HepG2 (cell line): Measurements from ENCODE around the gene CD302. TPM values are rescaled to one million over a fixed set of nuclear protein-coding genes. Genes with fewer than 3 reads are reported as not detected.

ENCODE experiments used
- ATAC-seq: fragments of 200-7000 bp; cut with Tn5 transposase; 3 replicates; pipeline ENCODE4 v1.9.1; 2020; ENCODE audit warnings: mild to moderate bottlenecking, moderate library complexity
- BruUV-seq: library from RNA; stranded (reverse); fragments of 400-500 nt; replicated peaks from 2 replicates; lab custom pipeline; 2021; lab: Mats Ljungman, UMichigan
- CTCF ChIA-PET: fragments of 300-600 bp; formaldehyde crosslinking; extraction: SDS; loops from one replicate; lab custom pipeline; 2021; ENCODE audit warnings: low total read pairs, inconsistent platforms, low intra/inter-chr PET ratio; lab: Yijun Ruan, JAX
- POLR2A ChIA-PET: fragments of 350-600 bp; sonication (Branson Sonifier 250); formaldehyde crosslinking; loops from one replicate; lab custom pipeline; 2020; ENCODE audit warnings: antibody characterized with exemption, inconsistent platforms; lab: Yijun Ruan, JAX
- DNase-seq: peaks from one replicate; pipeline ENCODE4 v3.0.0-alpha.2; 2015; ENCODE audit warnings: low spot score
- FAIRE-seq: peaks from 3 replicates; lab custom pipeline; 2011; peaks lifted over from hg19 to GRCh38; lab: Jason Lieb, UNC
- H2AFZ ChIP-seq: one replicate; pipeline ENCODE4 v1.6.1; 2011; ENCODE audit warnings: low read length, inconsistent platforms
- H3K27ac ChIP-seq: fragments of 300-600 bp; 3 replicates; pipeline ENCODE4 v1.8.0; 2011; ENCODE audit warnings: mixed run types, mild to moderate bottlenecking, mixed read lengths, low read length, inconsistent platforms; ENCODE audit not compliant: insufficient read depth; ENCODE audit errors: extremely low read length
- H3K27me3 ChIP-seq, 2 experiments: fragments of 200-600 bp in 1 of 2; 2 replicates in 1 of 2; 3 replicates in 1 of 2; pipeline versions ENCODE4 v1.6.0 to v1.8.0; 2011; ENCODE audit warnings: low read length in 2 of 2, mild to moderate bottlenecking in 2 of 2, moderate library complexity in 2 of 2, inconsistent platforms in 1 of 2; ENCODE audit not compliant: insufficient read depth in 2 of 2, control insufficient read depth in 1 of 2
- H3K36me3 ChIP-seq, 2 experiments: fragments of 200-600 bp in 1 of 2; replicated peaks in 1 of 2; 2 replicates in 1 of 2; 3 replicates in 1 of 2; pipeline versions ENCODE4 v1.5.1 to v1.8.0; 2011; ENCODE audit warnings: low read length in 2 of 2, inconsistent platforms in 1 of 2; ENCODE audit not compliant: insufficient read depth in 2 of 2, control insufficient read depth in 1 of 2
- H3K4me1 ChIP-seq: 2 replicates; pipeline ENCODE4 v1.5.1; 2012; ENCODE audit warnings: low read length, inconsistent platforms; ENCODE audit not compliant: insufficient read depth
- H3K4me2 ChIP-seq: 2 replicates; pipeline ENCODE4 v1.6.0; 2011; ENCODE audit warnings: low read depth, low read length, inconsistent platforms
- H3K4me3 ChIP-seq, 3 experiments: fragments of 200-600 bp in 1 of 3; sonication (generic), shearing (Covaris generic) in 1 of 3; replicated peaks in 1 of 3; 2 replicates each; pipeline ENCODE4 v1.5.1; 2011 to 2016; ENCODE audit warnings: low read length in 3 of 3, inconsistent platforms in 2 of 3, low read depth in 2 of 3, mild to moderate bottlenecking in 2 of 3, control low read depth in 1 of 3, mixed read lengths in 1 of 3; ENCODE audit not compliant: insufficient read depth in 1 of 3
- H3K79me2 ChIP-seq: one replicate; pipeline ENCODE4 v1.6.1; 2011; ENCODE audit warnings: low read length, inconsistent platforms; ENCODE audit not compliant: insufficient read depth
- H3K9ac ChIP-seq: 2 replicates; pipeline ENCODE4 v1.6.0; 2011; ENCODE audit warnings: mild to moderate bottlenecking, low read depth, low read length, inconsistent platforms; ENCODE audit not compliant: insufficient read depth
- H3K9me3 ChIP-seq: 2 replicates; pipeline ENCODE4 v1.5.1; 2012; ENCODE audit warnings: mild to moderate bottlenecking, low read length
- H4K20me1 ChIP-seq: 2 replicates; pipeline ENCODE4 v1.6.0; 2011; ENCODE audit warnings: inconsistent platforms, mild to moderate bottlenecking, low read length, moderate library complexity; ENCODE audit not compliant: insufficient read depth
- BRCA1 ChIP-seq: sonication (generic); formaldehyde crosslinking; IDR thresholded peaks from 2 replicates; pipeline ENCODE4 v1.4.0; 2020; ENCODE audit warnings: missing genetic modification reagents
- KLF15 ChIP-seq: sonication (generic); formaldehyde crosslinking; IDR thresholded peaks from 2 replicates; pipeline ENCODE4 v1.8.1; 2023; ENCODE audit warnings: borderline replicate concordance, mild to moderate bottlenecking, inconsistent platforms, missing genetic modification reagents, mixed read lengths
- NR2F1 ChIP-seq, 2 experiments: fragments of 450-650 bp in 1 of 2; formaldehyde crosslinking in 1 of 2; IDR thresholded peaks; 2 replicates each; pipeline versions ENCODE4 v1.5.0 to v1.6.1; 2016 to 2020; ENCODE audit warnings: mild to moderate bottlenecking in 1 of 2, missing compliant biosample characterization in 1 of 2, missing genetic modification reagents in 1 of 2, moderate library complexity in 1 of 2
- NR3C1 ChIP-seq: sonication (generic); formaldehyde crosslinking; IDR thresholded peaks from 2 replicates; pipeline ENCODE4 v1.4.0; 2020; ENCODE audit warnings: missing genetic modification reagents
- ZFP62 ChIP-seq: sonication (generic); formaldehyde crosslinking; IDR thresholded peaks from 2 replicates; pipeline ENCODE4 v1.4.0; 2020; ENCODE audit warnings: missing genetic modification reagents
- ZNF274 ChIP-seq: sonication (generic); formaldehyde crosslinking; IDR thresholded peaks from 2 replicates; pipeline ENCODE4 v1.5.1; 2020; ENCODE audit warnings: mild to moderate bottlenecking, missing genetic modification reagents
- ZNF333 ChIP-seq: sonication (generic); formaldehyde crosslinking; IDR thresholded peaks from 2 replicates; pipeline ENCODE4 v1.4.0; 2020; ENCODE audit warnings: mild to moderate bottlenecking, missing genetic modification reagents, borderline replicate concordance
- ZNF614 ChIP-seq: IDR thresholded peaks from 2 replicates; pipeline ENCODE4 v1.6.1; 2018; ENCODE audit warnings: missing biosample characterization, missing genetic modification reagents, inconsistent platforms, borderline replicate concordance
- ZNF619 ChIP-seq: sonication (generic); formaldehyde crosslinking; IDR thresholded peaks from 2 replicates; pipeline ENCODE4 v1.4.0; 2020; ENCODE audit warnings: mild to moderate bottlenecking, missing genetic modification reagents
- ZNF672 ChIP-seq: sonication (generic); formaldehyde crosslinking; IDR thresholded peaks from 2 replicates; pipeline ENCODE4 v1.8.1; 2022; ENCODE audit warnings: missing genetic modification reagents
- WGBS: methylation state at CpG from one replicate; pipeline ENCODE4 v1.1.6; 2017; ENCODE audit warnings: low lambda C conversion rate; 5-methylcytosine and 5-hydroxymethylcytosine counted together
- in situ Hi-C: cut with HindIII; loops from 2 replicates; pipeline ENCODE4 v1.10.0; 2017; ENCODE audit warnings: low pct_unique_long_range_greater_than_20kb; ENCODE audit not compliant: extremely low pct_ligation_motif_present
- intact Hi-C: fragments of 100-400 bp; cut with micrococcal nuclease; formaldehyde crosslinking; loops from one replicate; pipeline ENCODE4 v1.10.0; 2022; ENCODE audit not compliant: unreplicated experiment
- polyA plus RNA-seq, 8 experiments: library from polyadenylated mRNA; depleted of rRNA in 3 of 8; stranded (reverse) in 7 of 8; unstranded in 1 of 8; fragments of >200 nt; fragmentation: Illumina TruSeq in 4 of 8; extraction: Trizol in 4 of 8; gene quantifications; 2 replicates each; pipeline versions ENCODE4 v1.2.1 to v1.2.3, GENCODE V29; 2011 to 2016; ENCODE audit warnings: low read depth in 4 of 8, missing spikeins in 1 of 8, mixed read lengths in 1 of 8; ENCODE audit not compliant: insufficient read depth in 1 of 8
- total RNA-seq, 5 experiments: library from RNA; depleted of rRNA; stranded (reverse); fragments of >200 nt; fragmentation: Illumina TruSeq; extraction: Trizol; gene quantifications; 2 replicates each; pipeline ENCODE4 v1.2.3, GENCODE V29; 2016; ENCODE audit warnings: low read depth in 1 of 5
- TF ChIP-seq, protein P1 (sequence below): fragments of 450-650 bp; IDR thresholded peaks from 2 replicates; pipeline ENCODE4 v1.6.1; 2016
- TF ChIP-seq, protein P2 (sequence below): sonication (generic); formaldehyde crosslinking; IDR thresholded peaks from 2 replicates; pipeline ENCODE4 v1.4.0; 2020; ENCODE audit warnings: mild to moderate bottlenecking, missing genetic modification reagents
- TF ChIP-seq, protein P3 (sequence below): sonication (generic); formaldehyde crosslinking; IDR thresholded peaks from 2 replicates; pipeline ENCODE4 v1.5.1; 2020; ENCODE audit warnings: mild to moderate bottlenecking, missing genetic modification reagents, moderate library complexity
- TF ChIP-seq, protein P4 (sequence below): IDR thresholded peaks from 2 replicates; pipeline ENCODE4 v1.6.1; 2016; ENCODE audit warnings: missing biosample characterization, missing genetic modification reagents, low read depth
- TF ChIP-seq, protein P5 (sequence below): sonication (generic); formaldehyde crosslinking; IDR thresholded peaks from 2 replicates; pipeline ENCODE4 v1.5.0; 2020; ENCODE audit warnings: missing genetic modification reagents, mild to moderate bottlenecking, borderline replicate concordance

CD302 gene
- total and polyA plus RNA-seq, 2 of the 13 experiments (the other 11 are each of a cell fraction or from before 2014, with no cell fraction given) = 8.0 to 15.6 TPM

DNA sequence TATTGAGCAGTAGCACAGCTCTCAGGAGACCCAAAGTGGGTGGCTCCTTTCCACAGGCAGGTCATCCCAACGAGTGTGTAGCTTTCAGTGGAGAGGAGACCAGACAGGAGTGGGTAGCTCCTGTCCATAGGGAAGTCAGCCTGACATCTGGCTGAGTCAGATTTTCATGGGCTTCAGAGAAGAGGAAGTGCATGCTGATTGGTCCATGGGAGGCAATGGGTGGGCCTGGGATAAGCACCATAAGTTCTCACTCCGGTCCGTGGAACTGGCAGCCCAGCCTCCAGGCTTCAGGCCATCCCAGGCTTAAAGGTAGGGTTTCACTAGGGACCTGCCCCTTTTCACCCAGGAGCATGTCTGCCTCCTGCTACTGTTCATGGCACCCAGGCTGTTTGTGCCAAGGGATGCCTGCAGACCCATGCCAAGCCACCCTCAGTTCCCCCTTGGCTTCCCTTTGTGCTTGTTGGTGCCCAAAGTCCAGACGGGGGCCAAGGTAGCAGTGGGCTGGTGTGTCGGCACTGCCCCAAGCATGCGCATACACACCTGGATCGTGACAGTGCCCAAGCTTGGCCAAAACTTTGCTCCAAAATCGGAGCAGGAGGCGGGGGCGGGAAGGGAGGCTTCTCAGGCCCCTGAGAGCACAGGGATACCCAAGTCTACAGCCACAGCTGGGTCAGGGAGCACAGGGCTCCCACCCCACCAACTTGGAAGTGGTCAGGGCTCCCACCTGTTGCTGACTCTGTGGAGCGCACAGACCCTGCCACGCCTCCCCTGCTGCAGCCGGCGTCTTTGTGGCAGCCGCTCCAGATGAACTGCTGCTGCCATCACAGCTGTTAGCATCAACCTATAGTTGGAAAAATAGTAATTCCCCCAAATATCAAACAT, 59.3 kb downstream of the CD302 start:
- H3K27ac ChIP-seq = no peak overlapping the region
- FAIRE-seq (no peak), ATAC-seq (peak; percentile 57), DNase-seq (no peak)
- BruUV-seq = no TSS peak
- intact Hi-C loops (no loop called here), in situ Hi-C loops (no loop called here)
- peaks cover 80% of the 10 kb centered on the region for H3K79me2 ChIP-seq
- POLR2A ChIA-PET = interaction anchor here (1.0 kb wide), 1 partner anchor 23 kb away, joined by 3 read pairs; no protein-coding TSS in a partner anchor
- WGBS = 98% methylated on average over 9 of the region's 15 CpGs
- H3K27me3 ChIP-seq = no peaks in the 10 kb centered on the region
- H3K9ac ChIP-seq = no peak overlapping the region
- no peak overlapping the region for H3K4me3 ChIP-seq
- H3K4me2 ChIP-seq = no peak overlapping the region
- H3K36me3 ChIP-seq = peaks cover 39 to 89% of the 10 kb centered on the region in 2 experiments
- no peaks in the 10 kb centered on the region for H3K9me3 ChIP-seq
- CTCF ChIA-PET = no interaction called here
- H2AFZ ChIP-seq = no peak overlapping the region
- H3K4me1 ChIP-seq = no peaks in the 10 kb centered on the region
- peaks cover 42% of the 10 kb centered on the region for H4K20me1 ChIP-seq
- TF ChIP-seq ZFP62 (CRISPR knock-in tag) = no peak
- no peak for TF ChIP-seq ZNF672 (CRISPR knock-in tag)
- TF ChIP-seq, protein P1, sequence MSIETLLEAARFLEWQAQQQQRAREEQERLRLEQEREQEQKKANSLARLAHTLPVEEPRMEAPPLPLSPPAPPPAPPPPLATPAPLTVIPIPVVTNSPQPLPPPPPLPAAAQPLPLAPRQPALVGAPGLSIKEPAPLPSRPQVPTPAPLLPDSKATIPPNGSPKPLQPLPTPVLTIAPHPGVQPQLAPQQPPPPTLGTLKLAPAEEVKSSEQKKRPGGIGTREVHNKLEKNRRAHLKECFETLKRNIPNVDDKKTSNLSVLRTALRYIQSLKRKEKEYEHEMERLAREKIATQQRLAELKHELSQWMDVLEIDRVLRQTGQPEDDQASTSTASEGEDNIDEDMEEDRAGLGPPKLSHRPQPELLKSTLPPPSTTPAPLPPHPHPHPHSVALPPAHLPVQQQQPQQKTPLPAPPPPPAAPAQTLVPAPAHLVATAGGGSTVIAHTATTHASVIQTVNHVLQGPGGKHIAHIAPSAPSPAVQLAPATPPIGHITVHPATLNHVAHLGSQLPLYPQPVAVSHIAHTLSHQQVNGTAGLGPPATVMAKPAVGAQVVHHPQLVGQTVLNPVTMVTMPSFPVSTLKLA = no peak
- TF ChIP-seq, protein P2, sequence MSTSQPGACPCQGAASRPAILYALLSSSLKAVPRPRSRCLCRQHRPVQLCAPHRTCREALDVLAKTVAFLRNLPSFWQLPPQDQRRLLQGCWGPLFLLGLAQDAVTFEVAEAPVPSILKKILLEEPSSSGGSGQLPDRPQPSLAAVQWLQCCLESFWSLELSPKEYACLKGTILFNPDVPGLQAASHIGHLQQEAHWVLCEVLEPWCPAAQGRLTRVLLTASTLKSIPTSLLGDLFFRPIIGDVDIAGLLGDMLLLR (CRISPR knock-in tag) = no peak
- no peak for TF ChIP-seq BRCA1 (CRISPR knock-in tag)
- no peak for TF ChIP-seq ZNF619
- no peak for TF ChIP-seq ZNF614 (CRISPR knock-in tag)
- no peak for TF ChIP-seq NR2F1 (CRISPR knock-in tag; IDR thresholded peaks at IDR 0.05)
- no peak for TF ChIP-seq NR3C1 (CRISPR knock-in tag)
- TF ChIP-seq, protein P3, sequence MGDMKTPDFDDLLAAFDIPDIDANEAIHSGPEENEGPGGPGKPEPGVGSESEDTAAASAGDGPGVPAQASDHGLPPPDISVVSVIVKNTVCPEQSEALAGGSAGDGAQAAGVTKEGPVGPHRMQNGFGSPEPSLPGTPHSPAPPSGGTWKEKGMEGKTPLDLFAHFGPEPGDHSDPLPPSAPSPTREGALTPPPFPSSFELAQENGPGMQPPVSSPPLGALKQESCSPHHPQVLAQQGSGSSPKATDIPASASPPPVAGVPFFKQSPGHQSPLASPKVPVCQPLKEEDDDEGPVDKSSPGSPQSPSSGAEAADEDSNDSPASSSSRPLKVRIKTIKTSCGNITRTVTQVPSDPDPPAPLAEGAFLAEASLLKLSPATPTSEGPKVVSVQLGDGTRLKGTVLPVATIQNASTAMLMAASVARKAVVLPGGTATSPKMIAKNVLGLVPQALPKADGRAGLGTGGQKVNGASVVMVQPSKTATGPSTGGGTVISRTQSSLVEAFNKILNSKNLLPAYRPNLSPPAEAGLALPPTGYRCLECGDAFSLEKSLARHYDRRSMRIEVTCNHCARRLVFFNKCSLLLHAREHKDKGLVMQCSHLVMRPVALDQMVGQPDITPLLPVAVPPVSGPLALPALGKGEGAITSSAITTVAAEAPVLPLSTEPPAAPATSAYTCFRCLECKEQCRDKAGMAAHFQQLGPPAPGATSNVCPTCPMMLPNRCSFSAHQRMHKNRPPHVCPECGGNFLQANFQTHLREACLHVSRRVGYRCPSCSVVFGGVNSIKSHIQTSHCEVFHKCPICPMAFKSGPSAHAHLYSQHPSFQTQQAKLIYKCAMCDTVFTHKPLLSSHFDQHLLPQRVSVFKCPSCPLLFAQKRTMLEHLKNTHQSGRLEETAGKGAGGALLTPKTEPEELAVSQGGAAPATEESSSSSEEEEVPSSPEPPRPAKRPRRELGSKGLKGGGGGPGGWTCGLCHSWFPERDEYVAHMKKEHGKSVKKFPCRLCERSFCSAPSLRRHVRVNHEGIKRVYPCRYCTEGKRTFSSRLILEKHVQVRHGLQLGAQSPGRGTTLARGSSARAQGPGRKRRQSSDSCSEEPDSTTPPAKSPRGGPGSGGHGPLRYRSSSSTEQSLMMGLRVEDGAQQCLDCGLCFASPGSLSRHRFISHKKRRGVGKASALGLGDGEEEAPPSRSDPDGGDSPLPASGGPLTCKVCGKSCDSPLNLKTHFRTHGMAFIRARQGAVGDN (CRISPR knock-in tag) = peak; percentile 29; the same call in 1 of the 2 replicates
- TF ChIP-seq, protein P4, sequence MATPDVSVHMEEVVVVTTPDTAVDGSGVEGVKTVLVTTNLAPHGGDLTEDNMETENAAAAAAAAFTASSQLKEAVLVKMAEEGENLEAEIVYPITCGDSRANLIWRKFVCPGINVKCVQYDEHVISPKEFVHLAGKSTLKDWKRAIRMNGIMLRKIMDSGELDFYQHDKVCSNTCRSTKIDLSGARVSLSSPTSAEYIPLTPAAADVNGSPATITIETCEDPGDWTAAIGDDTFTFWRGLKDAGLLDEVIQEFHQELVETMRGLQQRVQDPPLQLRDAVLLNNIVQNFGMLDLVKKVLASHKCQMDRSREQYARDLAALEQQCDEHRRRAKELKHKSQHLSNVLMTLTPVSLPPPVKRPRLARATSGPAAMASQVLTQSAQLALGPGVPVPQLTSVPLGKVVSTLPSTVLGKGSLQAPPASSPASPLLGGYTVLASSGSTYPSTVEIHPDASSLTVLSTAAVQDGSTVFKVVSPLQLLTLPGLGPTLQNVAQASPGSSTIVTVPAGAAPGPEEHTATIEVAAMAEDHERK (CRISPR knock-in tag) = no peak
- TF ChIP-seq KLF15 (CRISPR knock-in tag) = no peak
- TF ChIP-seq ZNF333 = no peak
- TF ChIP-seq, protein P5, sequence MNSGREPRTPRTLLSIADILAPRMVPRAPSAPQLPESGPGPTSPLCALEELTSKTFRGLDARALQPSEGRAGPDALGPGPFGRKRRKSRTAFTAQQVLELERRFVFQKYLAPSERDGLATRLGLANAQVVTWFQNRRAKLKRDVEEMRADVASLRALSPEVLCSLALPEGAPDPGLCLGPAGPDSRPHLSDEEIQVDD (CRISPR knock-in tag) = 0 out of 2 replicates have a peak, but pooled peaks have one; percentile 59
- TF ChIP-seq ZNF274 (CRISPR knock-in tag) = no peak
